H1 (cell line): ENCODE measurements around the gene BCAR1. TPM values are rescaled to one million over a fixed set of nuclear protein-coding genes. Genes with fewer than 3 reads are reported as not detected.

Source experiments
- CTCF ChIA-PET: fragments of 300-600 bp; sonication (Branson Sonifier 250); formaldehyde crosslinking; loops from one replicate; lab custom pipeline; 2021; ENCODE audit not compliant: partially characterized antibody; lab: Charles Lee
- POLR2A ChIA-PET: fragments of 300-600 bp; sonication (Branson Sonifier 250); formaldehyde crosslinking; loops from one replicate; lab custom pipeline; 2021; ENCODE audit warnings: inconsistent platforms; ENCODE audit not compliant: partially characterized antibody; lab: Charles Lee
- DNase-seq, 2 experiments: peaks; one replicate each; pipeline versions ENCODE4 v3.0.0 to v3.0.0-alpha.2; 2010 to 2022; ENCODE audit warnings: low spot score in 2 of 2, low read depth in 1 of 2, mixed read lengths in 1 of 2
- FAIRE-seq: peaks from 2 replicates; lab custom pipeline; 2011; peaks lifted over from hg19 to GRCh38; lab: Jason Lieb, UNC
- H2AFZ ChIP-seq: 2 replicates; pipeline ENCODE4 v1.8.1; 2012; ENCODE audit warnings: low read length, inconsistent platforms
- H2AK5ac ChIP-seq: 2 replicates; pipeline ENCODE4 v1.6.1; 2013; ENCODE audit warnings: low read depth, low read length
- H2BK120ac ChIP-seq: replicated peaks from 2 replicates; pipeline ENCODE3; 2013; ENCODE audit warnings: low read depth, low read length, inconsistent platforms
- H2BK12ac ChIP-seq: 2 replicates; pipeline ENCODE4 v1.6.1; 2013; ENCODE audit warnings: low read depth, low read length
- H2BK15ac ChIP-seq: 2 replicates; pipeline ENCODE4 v1.6.1; 2013; ENCODE audit warnings: low read length
- H2BK20ac ChIP-seq: 2 replicates; pipeline ENCODE4 v1.6.1; 2013; ENCODE audit warnings: low read length
- H2BK5ac ChIP-seq: 2 replicates; pipeline ENCODE4 v1.6.1; 2013; ENCODE audit warnings: low read depth, low read length
- H3K14ac ChIP-seq: 2 replicates; pipeline ENCODE4 v1.6.1; 2013; ENCODE audit warnings: inconsistent platforms; ENCODE audit not compliant: insufficient read length
- H3K18ac ChIP-seq: 2 replicates; pipeline ENCODE4 v1.6.1; 2013; ENCODE audit warnings: low read length; ENCODE audit errors: extremely low read depth
- H3K23ac ChIP-seq: 2 replicates; pipeline ENCODE4 v1.6.1; 2013; ENCODE audit warnings: inconsistent platforms; ENCODE audit not compliant: insufficient read length
- H3K23me2 ChIP-seq: 2 replicates; pipeline ENCODE4 v1.6.1; 2013; ENCODE audit warnings: low read depth, low read length
- H3K27ac ChIP-seq: 2 replicates; pipeline ENCODE4 v1.6.1; 2011; ENCODE audit warnings: low read depth, low read length, inconsistent platforms
- H3K27me3 ChIP-seq, 4 experiments: replicated peaks in 1 of 4; 1 replicate in 1 of 4; 2 replicates in 3 of 4; pipeline versions ENCODE4 v1.6.1 to v1.8.1; 2011 to 2013; ENCODE audit warnings: low read length in 3 of 4, mild to moderate bottlenecking in 3 of 4, inconsistent platforms in 2 of 4, mixed read lengths in 2 of 4, moderate library complexity in 1 of 4; ENCODE audit not compliant: control insufficient read depth in 3 of 4, insufficient read depth in 3 of 4; ENCODE audit errors: extremely low read depth in 1 of 4
- H3K36me3 ChIP-seq, 4 experiments: 2 replicates each; pipeline versions ENCODE4 v1.6.1 to v1.8.1; 2011 to 2013; ENCODE audit warnings: mild to moderate bottlenecking in 4 of 4, low read length in 3 of 4, moderate library complexity in 2 of 4, control low read depth in 1 of 4, inconsistent platforms in 1 of 4; ENCODE audit not compliant: insufficient read depth in 4 of 4, control insufficient read depth in 2 of 4
- H3K4ac ChIP-seq: replicated peaks from 2 replicates; pipeline ENCODE3; 2013; ENCODE audit warnings: low read length, low read depth, mixed read lengths, inconsistent platforms; ENCODE audit not compliant: insufficient read length
- H3K4me1 ChIP-seq, 4 experiments: replicated peaks in 1 of 4; 1 replicate in 1 of 4; 2 replicates in 3 of 4; pipeline versions ENCODE4 v1.6.1 to v1.8.1; 2011 to 2013; ENCODE audit warnings: low read length in 3 of 4, inconsistent platforms in 2 of 4, mixed read lengths in 1 of 4; ENCODE audit not compliant: insufficient read depth in 4 of 4, control insufficient read depth in 3 of 4
- H3K4me2 ChIP-seq, 2 experiments: 2 replicates each; pipeline versions ENCODE4 v1.6.1 to v1.8.1; 2011 to 2013; ENCODE audit warnings: low read depth in 2 of 2, low read length in 2 of 2, control low read depth in 1 of 2, inconsistent platforms in 1 of 2, mild to moderate bottlenecking in 1 of 2; ENCODE audit not compliant: insufficient read depth in 1 of 2
- H3K4me3 ChIP-seq, 4 experiments: fragments of 200-600, 300-600 bp in 1 of 4; sonication (generic), shearing (Covaris generic), sonication (Bioruptor Twin) in 1 of 4; 2 replicates each; pipeline versions ENCODE4 v1.5.1 to v1.8.1; 2011 to 2016; ENCODE audit warnings: low read length in 4 of 4, low read depth in 3 of 4, control low read depth in 2 of 4, inconsistent platforms in 2 of 4, mild to moderate bottlenecking in 2 of 4, mixed read lengths in 1 of 4, moderate library complexity in 1 of 4; ENCODE audit not compliant: insufficient read depth in 2 of 4; ENCODE audit errors: extremely low read depth in 1 of 4
- H3K56ac ChIP-seq: replicated peaks from 2 replicates; pipeline ENCODE3; 2013; ENCODE audit warnings: low read depth, mild to moderate bottlenecking, mixed read lengths, low read length, inconsistent platforms; ENCODE audit not compliant: insufficient read length
- H3K79me1 ChIP-seq: 2 replicates; pipeline ENCODE4 v1.6.1; 2013; ENCODE audit warnings: low read depth, low read length, control low read depth
- H3K79me2 ChIP-seq, 2 experiments: 2 replicates each; pipeline versions ENCODE4 v1.6.1 to v1.8.1; 2012 to 2013; ENCODE audit warnings: low read length in 2 of 2, mild to moderate bottlenecking in 2 of 2, inconsistent platforms in 1 of 2; ENCODE audit not compliant: insufficient read depth in 2 of 2, control insufficient read depth in 1 of 2
- H3K9ac ChIP-seq, 4 experiments: replicated peaks in 1 of 4; 1 replicate in 1 of 4; 2 replicates in 3 of 4; pipeline versions ENCODE4 v1.6.1 to v1.8.1; 2011 to 2013; ENCODE audit warnings: low read depth in 3 of 4, low read length in 3 of 4, control low read depth in 2 of 4, mild to moderate bottlenecking in 2 of 4, moderate library complexity in 2 of 4, inconsistent platforms in 1 of 4; ENCODE audit errors: extremely low read depth in 1 of 4
- H3K9me3 ChIP-seq, 2 experiments: 2 replicates each; pipeline versions ENCODE4 v1.6.1 to v1.8.1; 2012 to 2013; ENCODE audit warnings: mild to moderate bottlenecking in 2 of 2, moderate library complexity in 2 of 2, control low read depth in 1 of 2, inconsistent platforms in 1 of 2, low read depth in 1 of 2, low read length in 1 of 2, mixed read lengths in 1 of 2; ENCODE audit not compliant: insufficient read depth in 2 of 2
- H4K20me1 ChIP-seq, 2 experiments: replicated peaks in 1 of 2; 2 replicates each; pipeline versions ENCODE3 to v1.8.1; 2011 to 2013; ENCODE audit warnings: inconsistent platforms in 2 of 2, low read length in 2 of 2, mild to moderate bottlenecking in 1 of 2; ENCODE audit not compliant: insufficient read depth in 2 of 2, control insufficient read depth in 1 of 2
- H4K5ac ChIP-seq: 2 replicates; pipeline ENCODE4 v1.6.1; 2013; ENCODE audit warnings: low read length, low read depth, mixed read lengths, inconsistent platforms; ENCODE audit not compliant: insufficient read length
- H4K8ac ChIP-seq: 2 replicates; pipeline ENCODE4 v1.8.0; 2013; ENCODE audit warnings: mild to moderate bottlenecking, moderate library complexity, low read length, inconsistent platforms; ENCODE audit not compliant: insufficient read depth; ENCODE audit errors: extremely low read depth
- H4K91ac ChIP-seq: replicated peaks from 2 replicates; pipeline ENCODE3; 2013; ENCODE audit warnings: low read length, mixed read lengths, inconsistent platforms; ENCODE audit not compliant: insufficient read length
- JUN ChIP-seq: IDR thresholded peaks from 2 replicates; pipeline ENCODE4 v1.6.1; 2011; ENCODE audit warnings: low read depth, mild to moderate bottlenecking, improper control_type of control experiment, low read length
- KDM5A ChIP-seq: fragments of 200-600 bp; IDR thresholded peaks from 2 replicates; pipeline ENCODE4 v1.7.1; 2012; ENCODE audit warnings: mild to moderate bottlenecking, low read length, inconsistent platforms, mixed read lengths
- RAD21 ChIP-seq, 2 experiments: IDR thresholded peaks in 1 of 2; conservative IDR thresholded peaks in 1 of 2; 2 replicates each; pipeline ENCODE4 v1.6.1; 2011; ENCODE audit warnings: low read depth in 2 of 2, low read length in 2 of 2, improper control_type of control experiment in 1 of 2, inconsistent platforms in 1 of 2, mild to moderate bottlenecking in 1 of 2, moderate library complexity in 1 of 2
- SIX5 ChIP-seq: IDR thresholded peaks from 2 replicates; pipeline ENCODE4 v1.6.1; 2011; ENCODE audit warnings: mild to moderate bottlenecking, low read depth, low read length
- SP1 ChIP-seq: IDR thresholded peaks from 2 replicates; pipeline ENCODE4 v1.6.1; 2011; ENCODE audit warnings: low read depth, low read length
- WGBS, 2 experiments: shearing (Covaris generic) in 1 of 2; methylation state at CpG; one replicate each; pipeline versions ENCODE4 v1.1.6 to v1.1.7; 2013 to 2015; ENCODE audit warnings: low lambda C conversion rate in 2 of 2, mixed read lengths in 2 of 2, inconsistent platforms in 1 of 2, low coverage in 1 of 2, missing lambda C conversion rate in 1 of 2; ENCODE audit not compliant: insufficient replicate concordance in 2 of 2, insufficient coverage in 1 of 2, insufficient read length in 1 of 2; ENCODE audit errors: extremely low coverage in 1 of 2, missing lambda C conversion rate in 1 of 2; 5-methylcytosine and 5-hydroxymethylcytosine counted together
- polyA plus RNA-seq, 7 experiments: library from polyadenylated mRNA; depleted of rRNA in 3 of 7; stranded (reverse) in 5 of 7; unstranded in 2 of 7; fragments of >200 nt in 5 of 7; fragments of 200-250 nt in 2 of 7; gene quantifications; 1 replicate in 5 of 7; 2 replicates in 1 of 7; 4 replicates in 1 of 7; pipeline versions ENCODE4 v1.2.1 to v1.2.3, GENCODE V29; 2011 to 2013; ENCODE audit warnings: missing spikeins in 2 of 7, mixed read lengths in 2 of 7
- total RNA-seq: library from RNA; stranded (reverse); fragmentation: NEBNext Ultra II Directional; extraction: Animal tissue kit (Norgen Biotek cat#: 25700); gene quantifications from 2 replicates; pipeline ENCODE4 v1.2.1, GENCODE V29; 2021

BCAR1 gene
- total and polyA plus RNA-seq, 2 of the 8 experiments (the other 6 are each of a cell fraction or from before 2014, with no cell fraction given), result 59.8 to 105 TPM

DNA sequence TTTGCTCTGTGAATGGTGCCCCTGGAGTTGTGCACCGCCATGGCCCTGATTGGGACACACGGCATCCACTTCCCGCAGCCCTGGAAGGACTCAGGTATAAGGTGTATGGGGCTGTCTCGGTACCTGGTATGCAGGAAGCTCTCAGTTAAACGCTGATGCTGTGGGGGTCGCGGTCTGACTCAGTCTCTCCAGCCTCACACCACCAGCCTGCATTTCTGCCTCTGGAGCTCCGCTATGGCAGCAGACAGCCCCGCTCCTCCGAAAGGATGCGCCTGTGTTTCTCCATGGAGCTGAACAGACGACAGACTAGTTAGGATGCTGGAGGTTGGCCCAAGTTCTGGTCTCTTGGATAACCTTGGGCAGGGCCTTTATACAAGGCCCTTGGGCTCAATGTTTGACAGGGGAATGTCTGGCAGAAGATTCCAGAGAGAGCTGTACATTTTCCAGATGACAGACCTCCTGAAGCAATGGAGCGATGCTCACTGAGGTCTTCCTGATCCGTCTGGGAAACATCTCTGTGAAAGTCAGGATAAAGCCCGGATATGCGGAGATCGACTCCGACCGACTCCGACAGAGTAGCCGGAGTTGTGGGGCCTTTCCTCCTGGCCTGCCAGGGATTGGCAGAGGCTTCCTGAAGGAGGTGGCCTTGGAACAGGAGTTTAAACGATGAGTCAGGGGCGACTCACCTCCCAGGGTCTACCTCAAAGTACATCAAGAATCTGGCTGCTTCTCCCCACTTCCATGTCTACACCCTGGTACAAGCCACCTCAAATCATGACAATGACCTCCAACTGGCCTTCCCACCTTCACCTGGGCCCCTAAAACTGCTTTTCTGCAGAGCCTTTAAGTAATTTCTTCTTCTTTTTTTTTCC is 21.9 kb upstream of the BCAR1 start:
- H3K4ac ChIP-seq, result no peak overlapping the region
- no peaks in the 10 kb centered on the region for H3K79me2 ChIP-seq
- H3K36me3 ChIP-seq, result no peaks in the 10 kb centered on the region
- TF ChIP-seq SP1 (no peak), SIX5 (no peak), KDM5A (no peak), JUN (no peak), RAD21 (IDR thresholded peaks at IDR 0.05 in 1 of 2, conservative IDR thresholded peaks at IDR 0.05 in 1 of 2; ENCODE audit: low read depth in 2 of 2, low read length in 2 of 2) (no peak)
- no peak overlapping the region for H2BK120ac ChIP-seq
- H4K8ac ChIP-seq, result no peak overlapping the region
- H2BK12ac ChIP-seq, result no peak overlapping the region
- no peaks in the 10 kb centered on the region for H4K20me1 ChIP-seq
- H3K56ac ChIP-seq, result no peak overlapping the region
- no peak overlapping the region for H4K5ac ChIP-seq
- no peak overlapping the region for H2AFZ ChIP-seq
- DNase-seq (no peak), FAIRE-seq (no peak)
- no peaks in the 10 kb centered on the region for H3K23me2 ChIP-seq
- WGBS, 2 experiments, result 87% methylated on average over 23 of the region's 23 CpGs; no CpG with 5 or more reads in 1 of the 2 experiments
- H3K4me2 ChIP-seq, result no peak overlapping the region
- H3K18ac ChIP-seq, result no peak overlapping the region
- no peak overlapping the region for H3K23ac ChIP-seq
- no peak overlapping the region for H2BK15ac ChIP-seq
- no peak overlapping the region for H2AK5ac ChIP-seq
- H3K79me1 ChIP-seq, result no peaks in the 10 kb centered on the region
- no peaks in the 10 kb centered on the region for H3K4me1 ChIP-seq
- no peak overlapping the region for H3K14ac ChIP-seq
- no peaks in the 10 kb centered on the region for H3K9me3 ChIP-seq
- H3K27me3 ChIP-seq, result no peaks in the 10 kb centered on the region
- CTCF ChIA-PET, result interaction anchor here (0.8 to 2.9 kb wide), 8 partner anchors 9 to 117 kb away, joined by 3 to 16 read pairs (median 4); no protein-coding TSS in a partner anchor
- H4K91ac ChIP-seq, result no peak overlapping the region
- H3K9ac ChIP-seq, result no peak overlapping the region
- POLR2A ChIA-PET, result interaction anchor here (1.0 to 3.4 kb wide), 3 partner anchors 19 to 62 kb away, joined by 3 to 14 read pairs (median 4); no protein-coding TSS in a partner anchor
- no peak overlapping the region for H2BK20ac ChIP-seq
- no peak overlapping the region for H3K27ac ChIP-seq
- H2BK5ac ChIP-seq, result no peak overlapping the region
- H3K4me3 ChIP-seq, result no peak overlapping the region
